Small intestine (tissue), 7 donors: ENCODE measurements around the gene NSDHL. TPM values are rescaled to one million over a fixed set of nuclear protein-coding genes. Genes with fewer than 3 reads are reported as not detected.

Experiments
- DNase-seq, 2 donors: peaks; one replicate each; pipeline versions ENCODE4 v3.0.0 to v3.0.0-alpha.2; 2013
- FAIRE-seq: peaks from 2 replicates; lab custom pipeline; 2012; peaks lifted over from hg19 to GRCh38; lab: Jason Lieb, UNC
- H3K27ac ChIP-seq, 3 donors: one replicate each; pipeline ENCODE4 v1.5.1; 2013; ENCODE audit warnings: low read length in 2 of 3, mild to moderate bottlenecking in 2 of 3, control low read depth in 1 of 3, inconsistent platforms in 1 of 3, low read depth in 1 of 3, moderate library complexity in 1 of 3
- H3K27me3 ChIP-seq, 3 donors: one replicate each; pipeline ENCODE4 v1.6.1; 2013; ENCODE audit warnings: low read length in 3 of 3, inconsistent platforms in 1 of 3; ENCODE audit not compliant: control insufficient read depth in 3 of 3, insufficient read depth in 3 of 3
- H3K36me3 ChIP-seq, 3 donors: one replicate each; pipeline ENCODE4 v1.6.1; 2013; ENCODE audit warnings: low read length in 3 of 3, inconsistent platforms in 1 of 3, low read depth in 1 of 3, mild to moderate bottlenecking in 1 of 3, moderate library complexity in 1 of 3; ENCODE audit not compliant: control insufficient read depth in 3 of 3, insufficient read depth in 2 of 3
- H3K4me1 ChIP-seq, 3 donors: one replicate each; pipeline ENCODE4 v1.6.1; 2013; ENCODE audit warnings: low read length in 2 of 3, inconsistent platforms in 1 of 3, low read depth in 1 of 3, mild to moderate bottlenecking in 1 of 3, moderate library complexity in 1 of 3; ENCODE audit not compliant: control insufficient read depth in 3 of 3, insufficient read depth in 2 of 3
- H3K4me3 ChIP-seq, 3 donors: one replicate each; pipeline ENCODE4 v1.5.1; 2013; ENCODE audit warnings: low read length in 3 of 3, control low read depth in 1 of 3, inconsistent platforms in 1 of 3, low read depth in 1 of 3, mild to moderate bottlenecking in 1 of 3, moderate library complexity in 1 of 3
- H3K9me3 ChIP-seq, 2 donors: one replicate each; pipeline ENCODE4 v1.6.1; 2013; ENCODE audit warnings: low read depth in 1 of 2, low read length in 1 of 2; ENCODE audit not compliant: control insufficient read depth in 2 of 2, insufficient read depth in 1 of 2
- WGBS, 3 donors: extraction: QIAGEN DNeasy Blood & Tissue Kit; methylation state at CpG; one replicate each; pipeline ENCODE4 v1.1.7; 2013; 5-methylcytosine and 5-hydroxymethylcytosine counted together
- polyA plus RNA-seq, 4 donors: library from polyadenylated mRNA; stranded (reverse) in 3 of 4; unstranded in 1 of 4; fragments of 200-250 nt in 3 of 4; fragments of 120-200 nt in 1 of 4; gene quantifications; one replicate each; pipeline versions ENCODE4 v1.2.1 to v1.2.3, GENCODE V29; 2013
- donor health status: healthy with polysubstance abuse.
- donor health status: control.
- donor health status: control.
- donor health status: Bipolar disorder and iron deficiency.
- donor health status: healthy.

NSDHL gene
- polyA plus RNA-seq, 4 donors: 13.8 to 28.4 (median 19.9) TPM

DNA sequence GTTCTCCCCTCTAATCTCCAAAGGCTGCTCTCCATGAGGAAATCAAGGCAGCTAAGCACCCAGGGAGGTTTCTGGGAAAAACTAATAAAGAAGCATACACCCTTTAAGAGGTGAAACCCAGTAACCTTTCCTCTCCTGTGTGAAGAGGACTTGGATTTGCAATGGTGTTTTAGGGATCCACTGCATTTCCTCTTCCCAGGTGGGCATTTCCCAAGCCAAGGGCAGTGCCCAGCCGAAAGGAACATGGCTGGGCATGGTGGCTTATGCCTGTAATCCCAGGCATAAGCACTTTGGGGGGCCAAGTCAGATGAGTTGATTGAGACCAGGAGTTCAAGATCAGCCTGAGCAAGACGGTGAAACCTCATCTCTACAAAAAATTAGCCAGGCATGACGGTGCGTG is 61.6 kb downstream of the NSDHL start:
- DNase-seq (no peak), FAIRE-seq (no peak)
- Histone ChIP-seq H3K27ac (no peak overlapping the region), H3K27me3 (peaks cover 0 to 3% (median 0%) of the 10 kb centered on the region in 3 donors), H3K4me3 (no peak overlapping the region), H3K9me3 (no peaks in the 10 kb centered on the region), H3K4me1 (no peaks in the 10 kb centered on the region), H3K36me3 (no peaks in the 10 kb centered on the region)
- 74 to 94% (median 76%) methylated on average over 4 of the region's 4 CpGs for WGBS, 3 donors

DNA sequence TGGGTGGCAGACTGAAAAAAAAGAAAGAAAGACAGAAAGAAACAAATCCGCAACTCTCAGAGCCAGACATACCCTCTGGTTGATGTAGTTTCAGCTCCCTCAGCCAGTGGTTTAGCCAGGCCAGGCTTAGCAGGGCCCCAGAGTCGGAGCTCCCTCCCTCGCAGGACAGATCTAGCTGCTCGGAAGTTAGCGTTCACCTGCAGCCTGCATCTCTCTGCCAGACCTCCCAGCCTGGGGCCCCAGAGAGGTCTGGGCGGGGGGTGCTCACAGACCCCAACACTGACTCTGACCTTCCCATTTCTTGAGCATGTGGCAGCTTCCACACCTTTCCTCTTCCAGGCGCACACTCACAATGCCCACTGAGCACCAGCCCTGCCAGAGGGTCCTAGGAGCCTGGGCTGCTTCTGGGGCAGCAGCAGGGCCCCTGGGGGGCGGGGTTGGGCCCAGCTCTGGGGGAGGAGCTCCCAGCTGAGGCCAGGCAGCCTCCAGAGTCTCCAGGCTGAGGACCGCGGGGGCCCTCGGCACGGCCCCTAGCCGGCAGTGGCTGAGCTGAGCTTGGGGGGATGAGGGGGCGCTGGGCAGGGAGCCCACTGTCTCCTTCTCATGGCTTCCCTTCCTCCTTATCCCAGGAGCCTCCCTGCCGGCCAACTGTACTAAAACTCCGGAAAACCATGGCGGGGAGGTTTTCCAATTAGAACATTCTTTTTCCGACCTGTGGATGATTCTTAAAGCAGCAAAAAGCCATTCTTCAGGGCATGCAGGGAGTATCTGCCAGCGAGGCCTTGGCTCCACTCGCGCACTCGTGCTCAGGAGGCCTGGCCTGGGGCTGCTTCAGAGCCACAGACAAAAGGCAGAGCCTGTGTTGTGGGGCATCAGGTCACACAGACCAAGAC is 62.4 kb downstream of the NSDHL start:
- H3K36me3 ChIP-seq: no peaks in the 10 kb centered on the region
- no peak for FAIRE-seq
- 64 to 90% (median 72%) methylated on average over 15 to 22 of the region's 22 CpGs for WGBS, 3 donors

GRCh38 chrX:152893980-152894610 is 63.2 kb downstream of the NSDHL start:
- Histone ChIP-seq H3K27me3 (peaks cover 0 to 3% (median 0%) of the 10 kb centered on the region in 3 donors), H3K4me1 (no peaks in the 10 kb centered on the region), H3K36me3 (no peaks in the 10 kb centered on the region), H3K4me3 (no peak overlapping the region), H3K9me3 (no peaks in the 10 kb centered on the region), H3K27ac (no peak overlapping the region)
- FAIRE-seq (no peak), DNase-seq (no peak)
- 78 to 94% (median 88%) methylated on average over 8 to 9 of the region's 9 CpGs for WGBS, 3 donors

More for the DNA sequence above, 62.4 kb downstream of the NSDHL start:
- no peak overlapping the region for H3K4me3 ChIP-seq
- H3K9me3 ChIP-seq: no peaks in the 10 kb centered on the region
- no peak overlapping the region for H3K27ac ChIP-seq
- peaks cover 0 to 3% (median 0%) of the 10 kb centered on the region in 3 donors for H3K27me3 ChIP-seq
- H3K4me1 ChIP-seq: no peaks in the 10 kb centered on the region
- DNase-seq: no peak

DNA sequence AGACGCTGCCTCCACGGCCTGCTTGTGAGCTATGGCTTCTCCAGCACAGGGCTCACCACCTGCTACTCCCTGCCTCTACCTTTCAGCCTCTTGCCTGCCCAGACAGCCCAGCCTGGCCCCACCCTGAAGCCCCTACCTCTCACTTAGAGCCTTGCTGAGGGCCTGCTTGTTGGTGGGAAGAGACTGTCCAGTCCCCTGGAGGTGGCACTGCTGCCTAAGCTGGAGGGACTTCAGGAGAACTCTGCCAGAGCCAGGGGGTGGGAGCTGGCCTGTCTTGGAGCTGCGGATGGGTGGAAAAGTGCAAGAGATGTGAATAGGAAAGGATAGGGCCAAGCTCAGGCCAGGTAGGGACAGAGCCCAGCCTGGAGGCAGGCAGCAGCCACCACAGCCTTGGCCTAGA is 64.3 kb downstream of the NSDHL start:
- 76 to 83% (median 82%) methylated on average over 3 of the region's 3 CpGs for WGBS, 3 donors
- no peaks in the 10 kb centered on the region for H3K9me3 ChIP-seq
- no peaks in the 10 kb centered on the region for H3K36me3 ChIP-seq
- DNase-seq (no peak), FAIRE-seq (no peak)
- H3K4me3 ChIP-seq: no peak overlapping the region
- no peak overlapping the region for H3K27ac ChIP-seq
- H3K27me3 ChIP-seq: no peaks in the 10 kb centered on the region
- no peaks in the 10 kb centered on the region for H3K4me1 ChIP-seq

DNA sequence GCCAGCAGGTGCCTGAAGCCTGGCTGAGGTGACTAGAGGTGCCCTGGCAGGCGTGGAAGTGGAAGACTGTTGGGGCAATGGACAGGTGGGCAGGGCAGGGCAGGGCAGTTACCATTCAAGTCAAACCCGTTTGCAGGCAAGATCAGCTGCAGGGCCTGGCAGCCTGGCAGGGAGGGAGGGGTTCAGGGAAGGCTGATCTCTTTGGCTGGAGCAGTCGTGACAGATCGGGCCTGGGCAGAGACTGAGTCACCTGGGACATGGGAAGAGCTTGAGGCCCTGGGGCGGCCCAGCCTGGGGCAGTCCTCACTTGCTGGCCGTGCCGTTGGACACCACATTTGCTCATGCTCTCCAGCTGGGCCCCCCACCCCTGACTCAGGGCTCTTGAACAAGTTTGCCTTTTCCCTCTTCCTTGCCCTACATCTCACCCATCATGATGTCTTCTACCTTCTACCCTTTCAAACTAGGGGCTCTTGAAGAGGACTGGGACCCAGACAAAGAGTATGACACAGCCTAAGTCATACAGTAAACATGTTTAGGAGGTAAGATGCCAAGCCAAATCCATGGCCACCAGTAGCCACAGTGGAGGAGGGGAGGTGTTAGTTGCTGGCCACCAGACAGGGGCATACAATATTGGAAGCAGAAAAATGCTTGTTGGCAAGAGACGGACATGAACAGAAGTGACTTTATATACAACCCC is 65.0 kb downstream of the NSDHL start:
- Histone ChIP-seq H3K4me3 (no peak overlapping the region), H3K4me1 (no peaks in the 10 kb centered on the region), H3K9me3 (no peaks in the 10 kb centered on the region), H3K36me3 (no peaks in the 10 kb centered on the region), H3K27me3 (no peaks in the 10 kb centered on the region), H3K27ac (no peak overlapping the region)
- FAIRE-seq (no peak), DNase-seq (peak in 1 of 2 donors; percentile 48)
- WGBS, 3 donors: 46 to 73% (median 63%) methylated on average over 5 to 8 of the region's 8 CpGs

DNA sequence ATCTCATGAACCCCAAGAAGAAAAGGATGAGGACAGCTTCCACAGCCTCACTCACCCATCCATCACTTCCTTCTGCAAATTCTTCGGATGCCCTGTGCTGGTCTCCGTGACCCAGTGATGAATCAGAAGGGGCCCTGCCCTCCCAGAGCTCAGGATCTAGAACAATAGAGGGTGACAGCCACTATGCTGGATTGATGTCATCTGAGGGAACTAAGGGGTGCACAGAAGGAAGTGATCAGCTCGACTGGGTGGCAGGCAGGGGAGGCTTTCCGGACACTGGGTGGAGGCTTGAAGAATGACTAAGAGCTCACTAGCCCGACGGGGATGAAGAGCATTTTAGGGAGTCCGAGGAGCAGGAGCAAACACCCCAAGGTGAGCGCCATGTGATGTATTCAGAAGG is 65.6 kb downstream of the NSDHL start:
- H3K4me3 ChIP-seq: no peak overlapping the region
- no peak for FAIRE-seq
- WGBS, 3 donors: 64 to 85% (median 73%) methylated on average over 8 of the region's 8 CpGs
- H3K4me1 ChIP-seq: no peaks in the 10 kb centered on the region
- no peak for DNase-seq
- no peak overlapping the region for H3K27ac ChIP-seq
- no peaks in the 10 kb centered on the region for H3K27me3 ChIP-seq
- no peaks in the 10 kb centered on the region for H3K36me3 ChIP-seq
- no peaks in the 10 kb centered on the region for H3K9me3 ChIP-seq

DNA sequence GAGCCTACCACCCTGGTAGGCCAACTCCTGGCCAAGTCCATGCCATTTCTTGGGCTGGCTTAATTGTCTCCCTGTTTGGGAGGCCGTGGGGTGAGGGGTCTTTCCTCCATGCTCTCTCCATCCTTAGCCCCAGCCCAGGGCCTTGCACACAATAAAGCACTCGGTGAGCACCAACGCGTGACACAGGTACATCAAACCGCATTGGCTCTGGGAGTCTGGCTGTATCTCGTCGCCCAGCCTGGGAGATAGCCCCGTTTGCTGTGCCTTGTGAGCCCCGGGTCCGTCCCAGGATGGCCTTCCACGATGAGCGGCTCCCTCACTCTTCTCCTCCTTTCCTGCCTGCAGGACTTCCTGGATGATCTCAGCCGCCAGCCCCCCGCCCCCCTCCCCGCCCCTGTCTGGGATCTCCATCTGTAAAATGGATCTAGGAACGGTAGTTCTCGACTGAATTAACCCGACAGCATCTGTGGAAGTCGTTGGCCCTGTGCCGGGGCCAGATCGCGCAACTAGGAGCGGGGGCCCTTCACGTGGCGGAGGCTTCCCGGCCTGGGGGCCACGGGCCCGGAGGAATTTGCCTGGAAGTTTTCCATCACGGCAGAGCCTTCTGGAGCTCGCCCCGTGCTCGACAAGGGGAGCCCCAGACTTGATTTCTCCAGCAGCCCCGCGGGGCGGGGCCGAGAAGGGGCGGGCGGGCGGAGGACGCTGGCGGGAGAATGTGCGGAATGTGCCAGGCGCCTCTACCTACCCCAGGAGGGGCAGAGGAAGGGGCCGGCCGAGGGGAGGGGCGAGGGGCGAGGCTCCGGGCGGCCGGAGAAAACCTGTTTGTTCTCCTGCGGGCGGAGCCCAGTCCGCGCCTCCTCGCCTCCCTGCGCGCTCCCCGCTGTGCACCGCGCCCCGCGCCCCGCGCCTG is 66.6 kb downstream of the NSDHL start, which contains the start of gene ZNF185:
TSS of gene ZNF185 (plus strand) at position 846 of the 910 bp plus-strand sequence. CDS start 16,423 bp downstream, outside the sequence.
- no peak for FAIRE-seq

More for the DNA sequence above, 66.6 kb downstream of the NSDHL start, which contains the start of gene ZNF185:
- H3K36me3 ChIP-seq: no peaks in the 10 kb centered on the region
- peak within 1 kb of the TSS in 1 of 3 donors; percentile 15 for H3K4me3 ChIP-seq
- WGBS, 3 donors: 14 to 45% (median 36%) methylated on average over 36 to 64 of the region's 64 CpGs
- DNase-seq: peak; percentile 14 to 49
- H3K27ac ChIP-seq: no peak within 1 kb of the TSS
- H3K27me3 ChIP-seq: no peaks in the 10 kb centered on the region
- H3K9me3 ChIP-seq: no peaks in the 10 kb centered on the region
- H3K4me1 ChIP-seq: no peaks in the 10 kb centered on the region
